NCI-H1930 (cell line): Measurements from ENCODE around the gene FKBP3.
"Not testable (repeated sequence)": the region's sequence is repeated elsewhere in the genome, so short reads cannot be mapped to it uniquely, and the experiment has no call there.

Experiments
- DNase-seq, 2 experiments: peaks; one replicate each; lab custom pipeline; 2025; lab: John Stamatoyannopoulos, UW

FKBP3 gene

GRCh38 chr14:45112896-45113781, 21.1 kb downstream of the FKBP3 start:
- no peak for DNase-seq

- no peak for DNase-seq
Observed at GRCh38 chr14:45104561-45104960, 29.7 kb downstream of the FKBP3 start.

GRCh38 chr14:45103806-45104205, 30.5 kb downstream of the FKBP3 start:
- DNase-seq = no peak

- no peak for DNase-seq
Observed at GRCh38 chr14:45096218-45096617, 38.1 kb downstream of the FKBP3 start.

- DNase-seq = no peak
Observed at GRCh38 chr14:45095143-45095542, 39.1 kb downstream of the FKBP3 start.

- no peak for DNase-seq
Observed at GRCh38 chr14:45094275-45094674, 40.0 kb downstream of the FKBP3 start.

- no peak for DNase-seq
Observed at GRCh38 chr14:45091710-45092109, 42.6 kb downstream of the FKBP3 start.

GRCh38 chr14:45089813-45090212, 44.5 kb downstream of the FKBP3 start:
- no peak for DNase-seq

- DNase-seq = no peak
Observed at GRCh38 chr14:45084946-45085346, 49.3 kb downstream of the FKBP3 start.

- DNase-seq = peak; percentile 88 to 91
Observed at GRCh38 chr14:45083976-45084722, 50.1 kb downstream of the FKBP3 start, which contains the start of gene PRPF39. PRPF39 (plus strand) TSS chr14:45084116; CDS start chr14:45095240, 11,124 bp downstream.

- DNase-seq = no peak
Observed at GRCh38 chr14:45083617-45083975, 50.7 kb downstream of the FKBP3 start.

- no peak for DNase-seq
Observed at GRCh38 chr14:45082420-45082819, 51.9 kb downstream of the FKBP3 start.

- DNase-seq = not testable (repeated sequence)
Observed at GRCh38 chr14:45081096-45081495, 53.2 kb downstream of the FKBP3 start.

GRCh38 chr14:45080416-45080968, 53.8 kb downstream of the FKBP3 start:
- DNase-seq = not testable (repeated sequence)

- DNase-seq = no peak
Observed at GRCh38 chr14:45078323-45078722, 56.0 kb downstream of the FKBP3 start.

GRCh38 chr14:45073231-45073879, 60.9 kb downstream of the FKBP3 start:
- DNase-seq = no peak

GRCh38 chr14:45072126-45072525, 62.2 kb downstream of the FKBP3 start:
- DNase-seq = no peak

- no peak for DNase-seq
Observed at GRCh38 chr14:45070215-45070614, 64.1 kb downstream of the FKBP3 start.

GRCh38 chr14:45068396-45068795, 65.9 kb downstream of the FKBP3 start:
- no peak for DNase-seq

GRCh38 chr14:45066667-45067066, 67.6 kb downstream of the FKBP3 start:
- no peak for DNase-seq

- DNase-seq = no peak
Observed at GRCh38 chr14:45065956-45066355, 68.3 kb downstream of the FKBP3 start.
